Measurements from ENCODE around the gene GPR155.

Gene GPR155

GRCh38 chr2:174495365-174496012 is 8.7 kb upstream of the GPR155 start:
- Histone ChIP-seq H4K20me1 (ENCODE audit: control insufficient read depth, insufficient read depth, low read depth, low read length) (no peaks in the 10 kb centered on the region), H3K4me2 (ENCODE audit: low read length) (no peak overlapping the region), H3K27ac (ENCODE audit: low read depth, low read length) (no peak overlapping the region)

DNA sequence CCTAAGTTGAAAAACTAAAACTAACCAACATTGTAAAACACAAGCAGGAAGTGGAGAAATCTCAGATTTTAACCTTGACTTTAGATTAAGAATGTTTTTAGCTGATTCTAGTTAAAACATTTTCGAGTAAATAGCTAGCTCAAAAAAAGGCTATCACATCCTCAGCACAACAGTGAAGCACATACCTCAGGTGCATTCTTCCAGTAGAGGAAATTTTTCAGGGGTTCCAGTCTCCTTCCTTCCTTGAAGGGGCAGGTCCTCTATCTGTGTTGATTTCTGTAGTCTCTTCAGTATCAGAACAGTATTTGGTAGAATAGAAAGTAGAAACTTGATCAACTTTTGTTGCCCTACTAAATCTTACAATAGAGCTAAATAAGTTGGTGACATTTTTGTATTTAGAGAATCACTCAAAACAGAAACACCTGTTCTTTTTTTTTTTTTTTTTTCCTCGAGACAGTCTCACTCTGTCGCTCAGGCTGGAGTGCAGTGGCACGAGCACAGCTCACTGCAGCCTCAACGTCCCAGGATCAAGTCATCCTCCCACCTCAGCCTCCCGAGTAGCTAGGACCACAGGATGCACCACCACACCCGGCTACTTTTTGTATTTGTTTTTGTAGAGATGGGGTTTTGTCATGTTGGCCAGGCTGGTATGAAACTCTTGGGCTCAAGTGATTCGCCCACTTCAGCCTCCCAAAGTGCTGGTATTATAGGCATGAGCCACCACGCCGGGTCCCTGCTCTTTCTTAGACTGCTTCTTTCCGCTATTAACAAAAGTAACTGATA is 6.9 kb upstream of the GPR155 start:
- H3K9me2 ChIP-seq (replicated peaks; ENCODE audit: control insufficient read depth, low read length): no peaks in the 10 kb centered on the region
- no peaks in the 10 kb centered on the region for H3K36me3 ChIP-seq (ENCODE audit: control insufficient read depth, low read length)
- no peaks in the 10 kb centered on the region for H3K79me2 ChIP-seq (ENCODE audit: control insufficient read depth, low read length)
- peak overlapping the region; percentile 19; the same call in 1 of the 2 replicates for H3K27ac ChIP-seq (ENCODE audit: low read depth, low read length)
- peaks cover 6% of the 10 kb centered on the region; the same call in 1 of the 2 replicates for H3F3A ChIP-seq (ENCODE audit: control insufficient read depth, insufficient read depth)
- H4K20me1 ChIP-seq (ENCODE audit: control insufficient read depth, insufficient read depth, low read depth, low read length): no peaks in the 10 kb centered on the region
- peaks cover 23% of the 10 kb centered on the region for H3K4me1 ChIP-seq (ENCODE audit: control insufficient read depth, low read length)
- no peaks in the 10 kb centered on the region for H3K9me3 ChIP-seq (ENCODE audit: control insufficient read depth, insufficient read depth, low read length)
- H3K4me2 ChIP-seq (ENCODE audit: low read length): peak overlapping the region; percentile 50
- no peaks in the 10 kb centered on the region for H3K27me3 ChIP-seq (ENCODE audit: control insufficient read depth, low read length)
- peak overlapping the region; percentile 43 for H3K4me3 ChIP-seq (ENCODE audit: low read length)
- TF ChIP-seq CTCF (IDR thresholded peaks at IDR 0.05; ENCODE audit: low read depth, low read length, poor library complexity, severe bottlenecking): no peak
- no peak for TF ChIP-seq EZH2phosphoT487 (IDR thresholded peaks at IDR 0.05; ENCODE audit: borderline replicate concordance, low read length)

More at GRCh38 chr2:174495365-174496012, 8.7 kb upstream of the GPR155 start:
- Histone ChIP-seq H3K27me3 (ENCODE audit: control insufficient read depth, low read length) (no peaks in the 10 kb centered on the region), H3K4me1 (ENCODE audit: control insufficient read depth, low read length) (peaks cover 15% of the 10 kb centered on the region), H3K9me2 (replicated peaks; ENCODE audit: control insufficient read depth, low read length) (no peaks in the 10 kb centered on the region), H3F3A (ENCODE audit: control insufficient read depth, insufficient read depth) (peaks cover 6% of the 10 kb centered on the region; the same call in 1 of the 2 replicates), H3K4me3 (ENCODE audit: low read length) (no peak overlapping the region), H3K9me3 (ENCODE audit: control insufficient read depth, insufficient read depth, low read length) (no peaks in the 10 kb centered on the region), H3K36me3 (ENCODE audit: control insufficient read depth, low read length) (no peaks in the 10 kb centered on the region), H3K79me2 (ENCODE audit: control insufficient read depth, low read length) (no peaks in the 10 kb centered on the region)
- TF ChIP-seq CTCF (IDR thresholded peaks at IDR 0.05; ENCODE audit: low read depth, low read length, poor library complexity, severe bottlenecking) (no peak), EZH2phosphoT487 (IDR thresholded peaks at IDR 0.05; ENCODE audit: borderline replicate concordance, low read length) (no peak)

DNA sequence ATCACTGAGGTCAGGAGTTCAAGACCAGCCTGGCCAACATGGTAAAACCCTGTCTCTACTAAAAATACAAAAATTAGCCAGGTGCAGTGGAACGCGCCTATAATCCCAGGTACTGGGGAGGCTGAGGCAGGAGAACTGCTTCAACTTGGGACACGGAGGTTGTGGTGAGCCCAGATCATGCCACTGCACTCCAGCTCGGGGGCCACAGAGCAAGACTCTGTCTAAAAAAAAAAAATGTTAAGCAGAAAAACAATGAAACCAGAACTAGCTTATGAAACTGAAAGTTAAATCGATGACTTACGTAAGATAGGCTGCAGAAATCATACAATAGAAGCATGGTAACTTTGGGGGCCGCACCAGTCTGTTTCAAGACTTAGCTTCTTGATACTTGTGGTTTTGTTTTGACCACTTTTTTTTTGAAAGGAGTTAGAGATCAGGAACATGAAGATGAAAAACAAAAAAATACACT is 6.2 kb upstream of the GPR155 start:
- no peaks in the 10 kb centered on the region for H4K20me1 ChIP-seq (ENCODE audit: control insufficient read depth, insufficient read depth, low read depth, low read length)
- H3K79me2 ChIP-seq (ENCODE audit: control insufficient read depth, low read length): no peaks in the 10 kb centered on the region
- no peaks in the 10 kb centered on the region for H3K9me2 ChIP-seq (replicated peaks; ENCODE audit: control insufficient read depth, low read length)
- peak overlapping the region; percentile 50 for H3K4me2 ChIP-seq (ENCODE audit: low read length)
- no peaks in the 10 kb centered on the region for H3K27me3 ChIP-seq (ENCODE audit: control insufficient read depth, low read length)
- H3K4me3 ChIP-seq (ENCODE audit: low read length): peak overlapping the region; percentile 43
- TF ChIP-seq EZH2phosphoT487 (IDR thresholded peaks at IDR 0.05; ENCODE audit: borderline replicate concordance, low read length) (no peak), CTCF (IDR thresholded peaks at IDR 0.05; ENCODE audit: low read depth, low read length, poor library complexity, severe bottlenecking) (no peak)
- no peaks in the 10 kb centered on the region for H3K36me3 ChIP-seq (ENCODE audit: control insufficient read depth, low read length)
- H3F3A ChIP-seq (ENCODE audit: control insufficient read depth, insufficient read depth): peaks cover 7% of the 10 kb centered on the region; the same call in 1 of the 2 replicates
- peak overlapping the region; percentile 19; the same call in 1 of the 2 replicates for H3K27ac ChIP-seq (ENCODE audit: low read depth, low read length)
- no peaks in the 10 kb centered on the region for H3K9me3 ChIP-seq (ENCODE audit: control insufficient read depth, insufficient read depth, low read length)
- peaks cover 24% of the 10 kb centered on the region for H3K4me1 ChIP-seq (ENCODE audit: control insufficient read depth, low read length)

All from DOHH2 (cell line).